HG03135 (cell line): ENCODE data around the gene ZBTB49.
A peak's percentile ranks its signal among the peaks of the same experiment; 100 is the strongest.
"Not testable (repeated sequence)": the region's sequence is repeated elsewhere in the genome, so short reads cannot be mapped to it uniquely, and the experiment has no call there.

Experiments
- ATAC-seq: cut with Tn5 transposase; IDR thresholded peaks from one replicate; pipeline ENCODE4 v1.9.1; 2021; ENCODE audit warnings: mild to moderate bottlenecking, moderate library complexity; ENCODE audit not compliant: unreplicated experiment

Gene ZBTB49, protein sequence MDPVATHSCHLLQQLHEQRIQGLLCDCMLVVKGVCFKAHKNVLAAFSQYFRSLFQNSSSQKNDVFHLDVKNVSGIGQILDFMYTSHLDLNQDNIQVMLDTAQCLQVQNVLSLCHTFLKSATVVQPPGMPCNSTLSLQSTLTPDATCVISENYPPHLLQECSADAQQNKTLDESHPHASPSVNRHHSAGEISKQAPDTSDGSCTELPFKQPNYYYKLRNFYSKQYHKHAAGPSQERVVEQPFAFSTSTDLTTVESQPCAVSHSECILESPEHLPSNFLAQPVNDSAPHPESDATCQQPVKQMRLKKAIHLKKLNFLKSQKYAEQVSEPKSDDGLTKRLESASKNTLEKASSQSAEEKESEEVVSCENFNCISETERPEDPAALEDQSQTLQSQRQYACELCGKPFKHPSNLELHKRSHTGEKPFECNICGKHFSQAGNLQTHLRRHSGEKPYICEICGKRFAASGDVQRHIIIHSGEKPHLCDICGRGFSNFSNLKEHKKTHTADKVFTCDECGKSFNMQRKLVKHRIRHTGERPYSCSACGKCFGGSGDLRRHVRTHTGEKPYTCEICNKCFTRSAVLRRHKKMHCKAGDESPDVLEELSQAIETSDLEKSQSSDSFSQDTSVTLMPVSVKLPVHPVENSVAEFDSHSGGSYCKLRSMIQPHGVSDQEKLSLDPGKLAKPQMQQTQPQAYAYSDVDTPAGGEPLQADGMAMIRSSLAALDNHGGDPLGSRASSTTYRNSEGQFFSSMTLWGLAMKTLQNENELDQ

DNA sequence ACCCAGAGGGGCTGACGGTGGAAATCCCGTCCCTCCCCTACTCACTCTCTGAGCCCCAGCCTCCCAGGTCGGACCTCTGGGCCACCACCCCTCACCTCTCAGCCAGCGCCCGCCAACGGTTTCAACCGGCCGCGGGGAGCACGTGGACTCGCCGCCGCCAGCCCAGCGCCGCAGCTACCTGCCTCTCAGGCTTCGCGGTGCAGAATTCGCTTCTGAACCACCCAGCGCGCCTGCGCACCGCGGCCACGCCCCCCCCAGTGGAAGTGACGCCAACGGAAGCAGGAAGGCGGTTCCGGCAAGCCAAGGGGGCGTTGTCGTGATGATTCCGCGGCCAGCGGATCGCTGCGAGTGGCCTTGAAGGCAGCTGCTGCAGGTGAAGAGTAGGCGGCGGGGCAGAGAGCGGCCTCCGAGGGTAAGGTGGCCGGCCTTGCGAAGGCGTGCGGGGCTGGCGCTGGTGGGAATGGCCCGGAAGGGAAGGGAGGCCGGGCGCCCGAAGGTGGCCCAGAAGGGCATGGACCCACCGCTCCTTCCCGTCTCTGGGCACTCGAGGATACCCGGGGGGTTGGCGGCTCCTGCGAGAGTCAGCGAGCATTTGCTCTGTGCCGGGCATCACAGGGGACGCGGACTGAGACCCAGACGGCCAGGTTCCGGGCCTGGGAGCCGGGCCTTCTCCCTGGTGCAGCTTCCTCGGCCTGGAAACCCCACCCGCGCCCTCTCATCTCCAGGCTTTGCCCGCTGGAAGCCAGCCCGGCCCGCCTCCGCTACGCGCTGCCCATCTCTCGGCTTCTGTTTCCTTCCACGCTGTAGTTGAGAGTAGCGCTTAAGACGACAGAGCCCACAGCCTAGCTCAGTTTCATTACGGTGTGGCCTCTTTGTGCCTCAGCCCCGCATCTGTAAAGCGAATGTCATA, at the start of gene ZBTB49, which contains the start of gene LYAR:
Gene ZBTB49 (plus strand): TSS at position 311 of the 910 bp plus-strand sequence. CDS start 9,695 bp downstream, outside the sequence.
Gene LYAR (minus strand): TSS at position 214 of the 910 bp plus-strand sequence. CDS start 6,412 bp downstream, outside the sequence.
- peak; percentile 87 for ATAC-seq

DNA sequence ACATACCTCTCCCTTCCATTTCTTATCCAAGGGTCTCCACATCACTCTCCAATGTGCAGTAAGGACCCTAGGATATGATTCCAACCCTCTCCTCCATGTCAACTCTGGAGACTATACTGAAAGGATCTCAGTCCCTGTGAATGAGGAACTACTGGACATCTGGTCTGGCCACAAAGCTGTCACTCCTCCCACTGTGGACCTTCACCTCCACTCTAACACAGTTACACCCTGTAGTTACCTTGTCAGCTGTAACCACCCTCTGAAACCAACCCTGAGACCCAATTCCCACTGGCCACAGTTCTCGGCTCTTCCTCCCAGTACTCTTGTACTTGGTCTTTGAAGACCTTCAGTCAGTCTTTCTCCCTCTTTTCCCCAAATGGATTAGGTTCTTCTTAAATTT, 44.9 kb upstream of the ZBTB49 start:
- no peak for ATAC-seq

DNA sequence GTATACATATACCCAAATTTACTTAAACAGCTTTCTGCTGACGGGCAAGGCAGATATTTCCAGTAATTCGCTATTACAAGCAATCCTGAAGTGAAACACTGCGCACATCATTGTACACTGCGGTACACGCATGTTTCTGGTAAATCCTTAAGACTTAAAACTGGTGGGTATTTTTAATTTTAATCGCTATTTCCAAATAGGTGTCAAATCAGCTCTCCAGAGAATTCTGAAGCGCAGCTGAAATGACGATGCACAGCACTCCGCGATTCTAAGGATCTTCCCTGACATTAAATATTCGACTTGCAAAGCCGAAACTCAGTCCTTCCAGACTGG, 42.4 kb upstream of the ZBTB49 start:
- ATAC-seq: peak; percentile 2

DNA sequence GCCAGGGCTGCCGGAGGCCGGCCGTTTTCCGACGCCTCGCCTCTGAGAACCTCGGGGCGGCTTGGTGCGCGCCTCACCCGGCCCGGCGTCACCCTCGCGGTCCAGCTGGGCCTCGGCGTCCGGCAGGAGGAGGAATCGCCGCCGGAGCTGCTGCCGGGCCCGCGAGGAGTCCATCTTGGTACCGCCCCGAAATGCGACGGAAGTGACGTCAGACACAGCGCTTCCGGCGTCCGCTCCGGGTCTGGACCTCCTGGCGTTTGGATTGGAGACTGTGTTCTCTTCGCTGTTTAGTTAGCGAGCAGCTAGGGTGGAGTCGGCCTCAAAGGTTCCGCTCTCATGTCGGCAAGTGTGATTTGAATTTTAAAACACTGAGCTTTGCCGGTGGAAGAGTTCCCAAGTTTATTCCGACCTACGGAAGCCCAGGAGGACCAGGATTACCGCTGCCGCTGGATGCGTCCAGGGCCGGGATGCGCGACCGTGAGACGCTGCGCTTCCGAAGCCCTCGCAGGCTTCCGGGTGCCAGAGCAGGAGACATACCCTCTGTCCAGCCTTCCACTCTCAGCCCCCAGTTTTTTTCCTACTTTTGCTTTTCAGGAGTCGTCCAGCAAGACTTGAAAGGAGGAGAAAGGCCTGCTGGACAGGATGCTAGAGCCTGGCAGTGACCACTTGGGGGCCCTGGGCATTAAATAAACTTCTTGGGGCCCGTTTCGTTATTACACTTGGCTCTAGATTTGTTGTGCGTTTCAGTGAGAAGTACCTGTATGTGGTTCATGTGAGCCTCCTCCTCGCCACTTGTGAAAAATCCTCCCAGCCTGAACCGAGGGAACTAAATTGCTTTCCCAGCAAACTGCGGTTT, 41.8 kb upstream of the ZBTB49 start, which contains the start of gene TMEM128:
Gene TMEM128 (minus strand): TSS at position 195 of the 856 bp plus-strand sequence. CDS start 21 bp downstream, at position 174.
- peak; percentile 97 for ATAC-seq

DNA sequence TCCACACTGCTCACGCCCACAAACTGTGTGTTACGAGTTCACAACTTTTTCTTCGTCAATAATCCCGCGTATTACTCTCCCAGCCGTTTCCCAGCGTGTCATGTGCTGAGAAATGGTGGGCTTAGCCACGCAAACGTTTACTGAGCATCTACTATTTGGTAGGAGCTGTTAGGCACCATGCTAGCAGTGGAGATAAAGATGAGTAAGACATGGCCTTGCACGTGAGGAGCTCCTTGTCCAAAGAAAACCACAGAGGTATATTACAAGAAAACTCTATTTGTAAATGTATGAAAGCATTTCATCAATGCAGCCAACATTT, 41.2 kb upstream of the ZBTB49 start:
- ATAC-seq: no peak

DNA sequence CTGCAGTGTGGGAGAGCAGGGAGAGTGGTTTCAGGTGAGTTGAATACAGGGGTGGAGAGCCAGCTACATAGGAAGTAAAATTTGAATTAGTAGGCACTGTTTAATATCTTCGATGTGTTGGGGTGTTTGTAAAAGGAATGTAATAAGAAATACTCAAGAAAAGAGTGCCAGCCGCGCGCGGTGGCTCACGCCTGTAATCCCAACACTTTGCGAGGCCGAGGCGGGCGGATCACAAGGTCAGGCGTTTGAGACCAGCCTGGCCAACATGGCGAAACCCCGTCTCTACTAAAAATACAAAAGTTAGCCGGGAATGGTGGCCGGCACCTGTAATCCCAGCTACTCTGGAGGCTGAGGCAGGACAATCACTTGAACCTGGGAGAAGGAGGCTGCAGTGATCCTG, 40.7 kb upstream of the ZBTB49 start:
- ATAC-seq: not testable (repeated sequence)

DNA sequence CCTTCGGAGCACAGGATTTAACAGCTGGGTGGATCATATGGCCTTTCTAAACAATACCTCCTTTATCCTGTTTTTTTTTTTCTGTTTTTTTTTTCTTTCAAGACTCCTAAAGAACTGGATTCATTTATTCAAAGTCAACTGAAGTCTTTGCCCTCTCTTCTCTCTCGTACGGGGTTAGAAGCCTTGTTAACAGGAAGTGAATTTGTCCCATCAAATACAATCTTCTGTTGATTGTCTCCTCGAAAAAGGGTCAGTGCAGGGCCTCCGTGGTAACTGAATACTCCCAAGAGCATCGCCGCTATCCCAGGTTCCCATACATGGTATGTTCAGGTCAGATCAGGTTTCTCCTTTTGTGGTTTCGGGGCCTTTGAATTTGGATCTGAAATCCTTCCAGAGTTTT, 40.2 kb upstream of the ZBTB49 start:
- ATAC-seq: no peak

DNA sequence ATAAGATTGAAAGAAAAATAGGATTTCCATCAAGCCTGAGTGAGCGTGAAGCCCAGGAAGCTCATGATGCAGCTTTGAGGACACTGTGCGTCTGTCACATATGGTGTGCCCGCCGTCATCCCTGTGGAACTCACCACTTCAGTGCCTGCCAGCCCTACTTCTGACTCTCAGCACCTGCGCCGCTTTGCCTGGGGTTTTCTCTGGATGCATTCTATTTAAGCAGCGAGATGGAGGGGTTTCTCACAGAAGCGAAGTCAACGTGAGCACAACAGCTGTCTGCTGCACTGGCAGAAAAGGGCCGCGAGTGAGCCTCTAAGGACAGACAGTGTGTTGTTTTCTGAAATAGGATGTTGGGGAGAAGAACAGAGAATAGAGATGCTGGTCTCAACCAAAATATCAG, 35.9 kb upstream of the ZBTB49 start:
- no peak for ATAC-seq

DNA sequence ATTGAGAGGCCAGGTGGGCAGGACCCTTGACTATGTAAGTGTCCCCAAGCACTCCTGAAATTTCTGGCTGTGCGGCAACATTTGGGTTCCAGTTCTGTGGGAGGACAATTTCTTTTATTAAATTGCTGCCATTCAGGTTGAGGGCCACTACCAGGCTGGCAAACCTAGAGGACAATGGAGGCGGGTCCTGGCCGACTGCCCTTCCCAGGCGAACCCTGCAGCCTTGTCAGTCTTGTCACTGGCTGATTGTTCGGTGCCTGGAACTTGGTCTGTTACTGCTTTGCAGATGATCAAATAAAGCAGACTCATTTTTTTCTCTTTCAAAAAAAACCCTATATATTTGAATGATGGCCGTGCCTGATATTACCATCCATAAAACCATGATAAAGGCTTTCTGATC, 35.4 kb upstream of the ZBTB49 start:
- no peak for ATAC-seq

DNA sequence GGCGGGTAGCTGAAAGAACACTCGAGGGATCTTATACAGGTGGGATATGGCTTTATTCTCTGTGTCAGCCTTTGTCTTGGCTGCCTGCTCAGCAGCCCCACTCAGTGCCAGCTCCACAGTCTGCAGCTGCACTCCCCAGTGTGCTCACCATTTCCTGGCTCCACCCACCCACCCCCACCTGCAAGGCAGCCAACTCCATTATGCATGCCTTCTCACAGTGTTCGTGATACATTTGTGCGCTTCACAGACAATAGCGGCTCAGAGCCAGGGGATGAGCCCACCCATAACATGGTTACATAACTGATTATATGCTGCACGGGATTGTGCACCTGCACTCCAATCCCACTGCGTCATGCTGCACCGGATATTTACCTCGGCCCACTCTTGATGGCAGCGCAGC, 33.3 kb upstream of the ZBTB49 start:
- ATAC-seq: no peak

DNA sequence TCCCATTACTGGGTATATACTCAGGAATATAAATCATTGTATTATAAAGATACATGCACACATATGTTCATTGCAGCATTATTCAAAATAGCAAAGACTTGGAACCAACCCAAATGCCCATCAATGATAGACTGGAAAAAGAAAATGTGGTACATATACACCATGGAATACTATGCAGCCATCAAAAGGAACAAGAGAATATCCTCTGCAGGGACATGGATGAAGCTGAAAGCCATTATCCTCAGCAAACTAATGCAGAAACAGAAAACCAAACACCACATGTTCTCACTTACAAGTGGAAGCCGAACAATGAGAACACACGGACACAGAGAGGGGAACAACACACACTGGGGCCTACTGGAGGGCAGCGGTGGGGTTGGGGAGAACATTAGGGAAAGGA, 32.3 kb upstream of the ZBTB49 start:
- not testable (repeated sequence) for ATAC-seq

DNA sequence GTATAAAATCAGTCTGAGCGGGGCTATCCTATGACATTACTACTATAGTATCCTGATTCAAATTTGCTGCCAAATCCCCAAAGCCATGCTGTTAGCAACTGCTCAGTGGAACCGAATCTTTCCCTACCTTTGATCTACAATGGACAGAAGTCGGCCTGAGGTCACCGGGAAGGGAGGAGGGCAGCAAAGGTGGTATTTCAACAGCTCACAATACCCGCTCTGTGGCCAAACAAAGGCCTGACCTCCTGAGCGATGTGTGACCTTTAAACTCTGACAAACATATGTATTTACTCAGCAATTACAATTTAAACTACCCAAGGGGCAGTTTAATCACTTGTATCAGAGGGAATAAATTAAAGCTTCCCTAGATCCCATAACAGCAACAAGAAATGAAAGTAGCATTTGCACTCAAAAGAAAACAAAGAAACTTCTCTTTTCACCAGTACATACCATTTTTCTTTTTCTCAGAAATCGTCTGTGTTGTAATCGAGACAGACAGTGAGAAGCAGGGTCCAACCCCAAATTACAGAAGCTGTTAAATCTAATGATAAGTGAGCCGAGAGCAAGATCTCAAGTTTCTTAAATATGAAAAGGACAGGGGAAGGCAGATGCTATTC, 30.5 kb upstream of the ZBTB49 start:
- no peak for ATAC-seq

DNA sequence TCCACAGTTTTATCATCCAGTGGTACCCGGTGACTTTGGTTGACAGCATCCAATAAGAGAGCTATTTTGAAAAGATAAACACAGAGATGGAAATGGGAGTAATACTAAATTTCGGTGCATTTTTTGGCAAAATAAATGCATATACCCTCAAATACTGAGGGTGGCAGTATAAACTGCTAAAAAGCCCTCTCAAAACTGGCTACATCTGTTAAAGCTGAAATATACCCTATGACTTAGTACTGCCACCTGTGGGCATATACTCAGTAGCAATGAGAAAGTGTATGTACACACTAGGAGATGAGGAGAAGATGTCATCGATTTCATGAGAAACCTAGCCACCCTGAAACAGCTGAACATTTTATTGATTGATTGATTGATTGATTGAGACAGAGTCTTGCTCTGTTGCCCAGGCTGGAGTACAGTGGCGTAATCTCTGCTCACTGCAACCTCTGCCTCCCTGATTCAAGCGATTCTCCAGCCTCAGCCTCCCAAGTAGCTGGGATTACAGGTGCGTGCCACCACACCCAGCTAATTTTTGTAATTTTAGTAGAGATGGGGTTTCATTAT, 29.8 kb upstream of the ZBTB49 start:
- peak; percentile 69 for ATAC-seq

DNA sequence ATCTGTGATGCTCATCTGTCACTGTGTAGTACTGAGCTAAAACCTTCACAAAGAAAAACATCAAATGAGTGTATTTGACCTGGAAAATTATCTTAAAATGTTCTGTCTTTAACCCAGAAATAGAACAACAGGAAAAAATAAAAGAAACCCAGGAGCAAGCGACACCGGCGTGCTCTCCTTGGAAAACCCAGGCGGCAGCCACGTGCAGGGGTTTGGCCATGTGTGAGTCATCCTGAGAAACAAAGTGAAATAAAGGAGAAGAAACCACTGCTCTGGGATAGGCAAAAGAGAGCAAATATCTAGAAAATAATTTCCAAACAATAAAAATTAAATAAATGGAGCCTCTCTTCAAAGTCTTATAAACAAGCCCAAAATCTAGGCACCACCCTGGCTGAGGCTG, 22.1 kb upstream of the ZBTB49 start:
- no peak for ATAC-seq

DNA sequence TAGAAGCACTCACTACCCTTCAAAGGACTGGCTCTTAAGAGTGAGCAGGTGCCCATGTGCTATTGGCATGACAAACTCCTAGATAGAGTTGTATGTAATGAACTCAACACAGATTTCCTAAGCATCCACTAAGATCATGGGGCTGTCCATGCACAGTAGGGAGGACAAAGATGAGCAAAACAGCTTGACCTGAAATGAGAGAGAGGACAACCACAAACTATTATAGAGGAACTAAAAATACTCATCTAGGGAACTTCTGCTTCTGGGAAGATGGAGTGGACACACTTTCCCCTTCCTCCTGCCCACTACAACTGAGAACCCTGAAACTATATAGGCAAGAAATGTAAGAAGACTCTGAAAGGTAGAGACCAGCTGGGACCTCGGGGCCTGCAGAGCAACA, 21.3 kb upstream of the ZBTB49 start:
- no peak for ATAC-seq

DNA sequence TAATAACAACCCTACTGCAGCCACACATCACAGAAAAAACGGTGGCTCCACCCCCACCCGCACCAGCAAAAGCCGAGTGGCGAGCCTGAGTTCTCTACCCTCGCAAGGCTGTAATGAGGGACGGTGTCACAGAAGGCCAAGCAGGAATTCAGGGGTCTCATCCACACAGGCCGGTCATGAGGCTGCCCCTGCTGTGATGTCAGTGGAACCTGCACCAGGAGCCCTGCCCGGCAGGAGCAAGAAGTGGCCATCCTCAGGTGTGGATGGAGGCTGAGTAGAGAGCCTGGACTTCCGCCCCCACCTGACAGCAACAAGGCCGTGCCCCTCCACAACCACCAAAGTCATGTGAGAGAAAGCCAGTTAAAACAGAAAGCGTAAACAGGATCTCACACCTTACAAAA, 20.7 kb upstream of the ZBTB49 start:
- no peak for ATAC-seq

DNA sequence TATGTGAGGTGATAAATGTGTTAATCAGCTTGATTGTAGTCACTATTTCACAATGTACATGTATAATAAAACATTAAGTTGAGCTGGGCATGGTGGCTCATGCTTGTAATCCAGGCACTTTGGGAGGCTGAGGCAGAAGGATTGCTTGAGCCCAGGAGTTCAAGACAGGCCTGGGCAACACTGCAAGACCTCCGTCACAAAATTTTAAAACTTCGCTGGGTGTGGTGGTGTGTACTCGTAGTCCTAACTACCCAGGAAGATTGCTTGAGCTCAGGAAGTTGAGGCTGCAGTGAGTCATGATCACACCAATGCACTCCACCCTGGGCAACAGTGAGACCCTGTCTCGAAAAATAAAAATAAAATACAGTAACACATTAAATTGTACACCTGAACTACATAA, 20.2 kb upstream of the ZBTB49 start:
- no peak for ATAC-seq

DNA sequence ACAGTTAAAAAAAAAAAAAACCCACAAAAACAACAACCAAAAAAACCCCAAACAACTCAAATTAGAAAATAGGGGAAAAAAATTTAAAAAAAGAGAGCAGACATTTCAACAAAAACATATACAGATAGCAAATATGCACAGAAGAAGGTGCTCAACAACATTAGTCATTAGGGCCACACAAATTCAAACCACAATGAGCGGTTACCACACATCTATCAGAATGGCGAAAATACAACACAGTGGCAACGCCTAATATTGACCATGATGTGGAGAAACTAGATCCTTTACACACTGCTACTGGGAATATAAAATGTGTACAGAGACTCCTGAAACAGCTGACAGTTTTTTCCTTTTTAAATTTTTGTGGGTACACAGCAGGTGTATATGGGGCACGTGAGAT, 19.5 kb upstream of the ZBTB49 start:
- no peak for ATAC-seq

DNA sequence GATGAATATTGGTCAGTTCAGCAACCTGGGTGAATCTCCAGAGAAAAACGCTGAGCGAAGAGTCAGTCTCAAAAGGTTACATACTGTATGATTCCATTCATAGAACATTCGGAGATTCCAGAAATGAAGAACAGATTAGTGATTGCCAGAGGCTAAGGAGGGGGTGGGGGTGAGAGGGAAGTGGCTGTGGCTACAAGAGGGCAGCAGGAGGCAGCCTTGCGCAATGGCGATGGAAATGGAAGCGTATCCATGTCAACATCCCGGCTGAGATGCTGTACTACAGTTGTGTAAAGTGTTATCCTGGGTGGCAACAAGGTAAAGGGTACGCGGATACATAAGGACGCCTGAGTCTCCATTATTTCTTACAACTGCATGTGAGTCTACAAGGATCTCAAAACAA, 18.1 kb upstream of the ZBTB49 start:
- ATAC-seq: no peak

DNA sequence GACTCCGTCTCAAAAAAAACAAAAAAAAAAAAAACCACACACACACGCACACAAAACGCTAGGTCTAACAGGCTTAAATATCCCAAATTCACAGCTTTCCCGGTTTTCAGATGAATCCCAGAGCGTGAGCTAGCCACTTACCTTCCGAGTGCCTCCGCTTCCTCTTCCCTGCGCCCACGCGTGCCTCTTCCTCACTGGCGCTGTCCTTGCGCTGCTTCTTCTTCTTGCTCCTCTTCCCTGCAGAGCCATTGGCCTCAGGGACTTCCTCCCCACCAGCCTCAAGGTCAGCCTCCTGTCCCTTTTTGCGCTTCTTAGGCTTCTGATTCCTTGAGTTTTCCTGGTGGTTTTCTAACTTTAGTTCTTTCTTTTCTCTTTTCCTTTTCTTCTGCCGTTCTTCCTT, 15.8 kb upstream of the ZBTB49 start:
- ATAC-seq: no peak
